HG03060 (cell line): Measurements from ENCODE around the gene EXPH5.
"Not testable (repeated sequence)": the region's sequence is repeated elsewhere in the genome, so short reads cannot be mapped to it uniquely, and the experiment has no call there.

Experiments
- ATAC-seq: cut with Tn5 transposase; IDR thresholded peaks from one replicate; pipeline ENCODE4 v1.9.1; 2021; ENCODE audit warnings: low read depth, moderate number of reproducible peaks; ENCODE audit not compliant: unreplicated experiment

Gene EXPH5

DNA sequence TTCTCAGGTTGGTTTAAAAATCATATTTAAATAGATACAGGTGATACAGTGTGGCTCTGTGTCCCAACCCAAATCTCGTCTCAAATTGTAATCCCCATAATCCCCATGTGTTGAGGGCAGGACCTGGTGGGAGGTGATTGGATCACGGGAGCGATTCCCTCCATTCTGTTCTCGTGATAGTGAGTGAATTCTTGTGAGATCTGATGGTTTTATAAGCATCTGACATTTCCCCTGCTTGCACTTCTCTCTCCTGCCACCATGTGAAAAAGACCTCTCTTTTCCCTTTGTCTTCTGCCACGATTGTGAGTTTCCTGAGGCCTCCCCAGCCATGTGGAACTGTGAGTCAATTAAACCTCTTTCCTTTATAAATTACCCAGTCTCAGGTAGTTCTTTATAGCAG lies 9.2 kb upstream of the EXPH5 start:
- ATAC-seq: not testable (repeated sequence)

DNA sequence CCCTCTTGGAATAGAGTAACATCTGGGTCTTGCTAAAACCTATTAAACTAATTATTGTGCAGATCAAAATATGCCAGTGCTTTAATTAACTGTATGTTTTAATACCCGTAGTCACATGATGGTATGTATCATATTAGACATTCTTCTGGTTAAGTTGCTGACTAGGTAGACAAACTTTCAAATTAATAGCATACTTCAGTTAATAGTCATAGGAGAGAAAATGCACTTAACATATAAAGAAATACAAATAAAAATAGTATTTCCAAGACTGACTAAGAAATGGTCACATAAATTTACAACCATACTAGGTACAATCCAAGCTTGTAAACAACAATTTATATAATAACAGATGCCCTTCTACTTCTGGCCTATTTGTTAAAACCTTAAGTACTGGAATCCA lies 7.6 kb upstream of the EXPH5 start:
- no peak for ATAC-seq

DNA sequence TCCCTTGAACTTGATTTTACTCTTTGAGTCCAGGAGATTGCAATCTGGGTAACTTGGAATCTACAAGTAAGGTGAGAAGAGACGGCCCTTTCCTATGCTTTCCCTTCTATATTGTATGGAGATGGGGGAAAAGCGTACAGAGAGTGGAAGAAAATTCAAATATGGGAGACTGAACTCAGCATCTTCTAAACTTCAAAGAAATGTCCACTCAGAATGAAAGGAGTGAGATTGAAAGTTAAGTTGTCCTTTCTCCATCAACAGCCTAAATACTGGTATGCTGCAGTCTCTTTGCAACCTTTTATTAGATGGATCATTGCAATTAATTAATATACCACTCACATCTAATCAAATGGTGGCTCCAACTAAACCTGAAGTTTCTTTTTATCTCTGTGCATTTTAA lies 6.4 kb upstream of the EXPH5 start:
- no peak for ATAC-seq

DNA sequence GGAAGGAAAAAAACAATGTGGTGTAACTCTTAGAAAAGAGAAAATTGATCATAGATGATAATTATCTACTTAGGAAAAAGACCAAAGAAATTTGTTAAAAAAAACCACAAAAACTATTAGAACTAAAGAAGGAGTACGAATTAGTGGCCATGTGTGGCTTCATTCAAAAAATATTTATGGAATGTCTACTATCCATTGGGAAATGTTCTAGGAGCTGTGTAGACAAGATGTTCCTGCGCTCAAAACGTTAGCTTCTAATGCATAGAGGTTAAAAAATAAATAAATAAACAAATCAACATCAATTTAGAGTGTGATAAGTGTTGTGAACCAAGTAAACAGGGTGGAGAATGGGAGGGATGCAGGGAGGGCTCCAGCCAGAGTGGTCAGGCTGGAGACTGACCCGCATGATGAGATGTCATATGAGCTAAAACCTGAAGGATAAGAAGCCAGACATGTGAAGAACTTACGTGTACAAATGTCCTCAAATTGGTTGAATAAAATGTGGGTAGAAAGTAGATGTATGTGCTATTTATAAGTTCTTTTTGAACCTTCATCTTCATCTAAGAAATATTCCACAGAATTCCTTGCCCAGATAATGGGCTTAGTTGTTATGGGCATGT lies 4.3 kb upstream of the EXPH5 start:
- ATAC-seq: no peak

DNA sequence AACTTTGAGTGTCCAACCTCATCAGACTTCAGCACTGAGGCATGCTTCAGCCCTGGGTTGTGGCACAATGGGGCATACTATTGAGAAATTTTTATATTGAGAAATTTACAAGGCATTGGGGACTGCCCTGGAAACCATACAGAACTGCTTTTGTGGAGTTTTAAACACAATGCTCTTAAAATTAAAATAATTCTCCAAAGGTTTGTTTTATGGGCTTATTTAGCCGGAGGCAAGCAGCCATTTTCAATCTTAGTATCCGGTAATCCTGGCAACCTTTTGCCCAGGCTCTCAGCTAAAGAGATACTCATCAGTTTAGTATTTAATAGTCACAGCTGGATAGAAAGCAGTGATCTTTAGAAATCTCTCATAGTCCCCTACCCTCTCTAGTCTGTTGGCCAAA lies 3.1 kb upstream of the EXPH5 start:
- no peak for ATAC-seq

DNA sequence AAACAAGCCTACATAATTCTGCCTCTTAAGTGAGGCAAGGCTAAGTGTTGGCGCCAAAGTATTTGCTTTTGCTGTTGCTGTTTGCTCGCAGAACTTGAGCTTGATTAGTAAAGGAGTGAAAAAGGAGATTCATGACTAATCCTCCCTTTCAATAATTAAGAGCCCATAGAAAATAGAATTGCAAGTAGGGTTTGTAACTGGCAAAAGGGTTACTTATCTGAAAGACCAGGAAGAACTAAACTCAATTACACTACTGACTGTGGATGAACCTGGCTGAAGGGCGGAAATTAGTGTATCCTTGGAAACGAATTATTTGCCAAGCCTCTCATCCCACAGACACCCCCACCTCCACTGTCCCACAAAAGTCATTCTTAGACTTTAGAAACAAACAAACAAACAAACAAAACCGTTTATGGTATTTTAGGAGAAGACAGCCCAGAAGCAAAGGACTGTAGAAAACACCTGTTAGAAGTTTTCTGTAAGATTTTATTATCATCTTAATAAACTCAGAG lies 411 bp upstream of the EXPH5 start:
- no peak for ATAC-seq

DNA sequence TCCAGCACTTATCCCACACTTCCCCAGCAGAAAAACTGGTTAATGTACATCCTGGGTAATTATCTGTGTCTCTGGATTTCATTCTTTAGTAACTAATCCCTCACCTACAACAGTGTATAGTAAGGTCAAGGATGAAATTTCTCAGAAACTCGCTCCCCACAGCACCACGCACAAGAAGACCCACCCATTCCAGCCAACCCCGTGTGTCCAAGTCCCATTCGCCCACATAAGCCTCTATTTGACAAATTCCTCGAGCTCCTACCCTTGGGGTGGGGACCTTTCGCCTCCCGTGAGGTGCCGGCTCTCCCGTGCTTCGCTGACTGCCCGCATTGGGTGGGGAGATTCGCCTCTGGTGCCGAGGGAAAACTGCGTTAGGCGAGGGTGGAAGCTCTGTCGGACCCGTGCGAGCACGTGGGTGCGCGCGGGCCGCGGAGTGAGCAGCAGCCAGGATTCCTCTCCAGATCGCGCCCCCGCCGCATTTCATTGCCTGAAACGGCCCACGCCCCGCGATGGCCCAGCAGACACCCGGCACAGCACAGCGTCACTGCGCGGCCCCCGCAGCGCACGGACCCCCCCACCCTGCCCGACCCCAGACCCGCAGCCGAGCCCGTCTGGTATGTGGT lies 866 bp downstream of the EXPH5 start:
- ATAC-seq: no peak

DNA sequence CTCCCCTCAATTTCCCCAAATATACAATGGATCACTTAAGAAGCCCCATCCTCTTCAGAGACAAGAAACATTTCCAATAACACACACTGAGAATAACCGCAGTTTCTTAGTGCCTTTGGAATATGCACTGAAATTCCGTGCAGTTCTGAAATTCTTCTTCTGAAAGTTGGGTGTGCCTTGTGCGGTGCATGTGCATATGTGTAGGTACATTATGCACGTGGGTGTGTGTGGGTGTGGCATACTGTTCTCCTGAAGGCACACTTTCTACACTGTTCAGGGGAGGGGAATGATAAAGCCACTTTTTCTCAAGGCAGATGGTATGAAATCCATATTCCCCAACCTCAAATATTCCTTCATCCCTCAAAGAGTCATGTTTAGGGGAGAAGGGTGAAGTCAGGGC lies 1.7 kb downstream of the EXPH5 start:
- ATAC-seq: no peak

DNA sequence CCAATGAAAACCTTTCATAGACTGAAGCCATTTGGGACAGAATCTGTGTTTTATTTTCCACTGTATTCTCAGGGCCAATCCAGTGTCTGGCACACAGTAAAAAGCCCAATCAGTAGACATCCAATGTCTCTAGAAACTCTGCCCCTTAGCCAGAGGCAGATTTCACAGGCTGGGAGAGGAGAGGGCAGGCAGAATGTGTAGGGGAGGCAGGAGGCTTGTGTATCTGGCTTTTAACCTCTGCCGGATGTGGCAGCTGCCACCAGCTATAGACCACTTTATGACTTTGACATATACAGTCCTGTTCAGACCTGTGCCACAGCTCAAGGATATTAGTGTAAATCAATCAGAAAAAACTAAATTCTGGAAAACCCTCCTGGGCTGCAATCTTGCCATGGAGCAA lies 4.4 kb downstream of the EXPH5 start:
- ATAC-seq: no peak

DNA sequence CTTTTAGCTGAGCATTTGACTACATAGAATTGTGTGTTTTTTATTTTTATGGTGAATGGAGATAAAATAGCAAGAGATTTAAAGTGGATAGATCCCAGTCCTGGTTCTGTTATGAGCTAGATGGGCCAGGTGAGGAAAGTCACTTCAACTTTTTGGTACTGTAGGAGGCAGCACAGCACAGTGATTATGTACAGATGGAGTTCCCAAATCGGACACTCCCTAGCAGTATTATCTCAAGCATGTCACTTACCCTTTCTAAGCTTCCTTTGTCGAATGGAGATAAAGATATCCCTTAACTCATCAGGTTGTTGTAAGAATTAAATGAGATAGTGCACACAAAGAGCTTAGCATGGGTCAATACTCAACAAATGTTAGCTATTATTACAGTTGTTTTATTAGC lies 5.3 kb downstream of the EXPH5 start:
- no peak for ATAC-seq

DNA sequence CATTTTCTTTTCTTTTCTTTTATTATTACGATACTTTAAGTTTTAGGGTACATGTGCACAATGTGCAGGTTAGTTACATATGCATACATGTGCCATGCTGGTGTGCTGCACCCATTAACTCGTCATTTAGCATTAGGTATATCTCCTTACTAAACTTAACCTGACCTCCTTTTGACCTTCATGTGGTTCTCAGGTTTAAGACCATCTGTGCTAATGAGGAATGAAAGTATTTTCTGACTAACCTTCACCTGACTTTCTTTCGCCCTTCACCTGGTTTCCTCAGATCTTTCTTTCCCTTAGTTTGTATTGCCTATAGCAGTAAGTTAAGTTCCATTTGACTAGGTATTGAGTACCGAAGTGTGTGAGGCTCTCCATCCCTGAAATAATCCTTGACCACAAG lies 6.5 kb downstream of the EXPH5 start:
- no peak for ATAC-seq

DNA sequence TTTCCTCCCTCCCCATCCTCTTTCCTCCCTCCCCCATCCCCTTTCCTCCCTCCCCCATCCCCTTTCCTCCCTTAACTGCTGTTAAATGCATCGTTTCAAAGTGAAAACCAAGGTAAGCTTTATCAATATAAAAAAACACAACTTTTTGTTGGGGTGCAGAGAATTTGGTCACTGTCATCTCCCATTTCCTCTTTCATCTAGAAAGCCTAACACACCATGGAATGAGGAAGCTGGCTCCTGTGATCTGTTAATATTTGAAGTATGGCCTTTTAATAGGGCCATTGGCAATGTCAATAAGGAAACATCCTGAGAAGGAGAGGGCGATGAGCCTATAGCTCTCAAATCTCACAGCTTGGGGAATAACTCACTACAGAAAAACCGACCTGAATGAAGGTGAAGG lies 7.0 kb downstream of the EXPH5 start:
- ATAC-seq: no peak

DNA sequence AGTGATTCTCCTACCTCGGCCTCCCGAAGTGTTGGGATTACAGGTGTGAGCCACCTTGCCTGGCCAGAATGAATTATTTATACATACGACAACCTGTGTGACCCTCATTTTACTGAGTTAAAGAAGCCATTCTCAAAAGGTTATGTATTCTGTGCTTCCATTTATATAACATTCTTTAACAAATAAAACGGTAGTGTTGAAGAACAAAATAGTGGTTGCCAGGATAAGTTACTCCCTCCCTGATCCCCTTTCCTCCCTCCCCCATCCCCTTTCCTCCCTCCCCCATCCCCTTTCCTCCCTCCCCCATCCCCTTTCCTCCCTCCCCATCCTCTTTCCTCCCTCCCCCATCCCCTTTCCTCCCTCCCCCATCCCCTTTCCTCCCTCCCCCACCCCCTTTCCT lies 7.4 kb downstream of the EXPH5 start:
- not testable (repeated sequence) for ATAC-seq

DNA sequence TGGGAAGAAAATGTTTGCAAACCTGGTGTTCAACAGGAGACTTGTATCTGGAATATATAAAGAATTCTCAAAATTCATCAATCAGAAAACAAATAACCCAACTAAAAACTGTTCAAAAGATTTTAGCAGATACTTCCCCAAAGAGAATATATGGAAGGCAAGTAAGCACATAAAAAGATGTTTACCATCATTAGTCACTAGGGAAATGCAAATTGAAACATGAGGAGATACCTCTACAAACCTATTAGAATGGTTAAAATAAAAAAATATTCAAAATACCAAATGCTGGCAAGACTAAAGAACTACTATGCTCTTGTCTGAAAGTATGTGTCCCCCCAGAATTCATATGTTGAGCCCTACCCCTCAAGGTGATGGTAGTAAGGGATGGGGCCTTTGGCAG lies 8.6 kb downstream of the EXPH5 start:
- no peak for ATAC-seq

DNA sequence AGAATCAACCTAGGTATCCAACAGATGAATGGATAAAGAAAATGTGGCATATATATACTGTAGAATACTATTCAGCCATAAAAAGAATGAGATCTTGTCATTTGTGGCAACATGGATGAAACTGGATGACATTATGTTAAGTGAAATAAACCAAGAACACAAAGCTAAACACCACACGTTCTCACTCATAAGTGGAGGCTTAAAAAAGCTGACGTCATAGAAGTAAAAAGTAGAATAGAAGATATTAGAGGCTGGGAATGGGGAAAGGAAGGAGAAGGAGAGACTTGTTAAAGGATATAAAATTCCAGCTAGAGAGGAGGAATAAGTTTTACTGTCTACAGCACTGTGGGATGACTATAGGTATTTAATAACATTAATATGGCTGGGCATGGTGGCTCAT lies 12.9 kb downstream of the EXPH5 start:
- no peak for ATAC-seq

DNA sequence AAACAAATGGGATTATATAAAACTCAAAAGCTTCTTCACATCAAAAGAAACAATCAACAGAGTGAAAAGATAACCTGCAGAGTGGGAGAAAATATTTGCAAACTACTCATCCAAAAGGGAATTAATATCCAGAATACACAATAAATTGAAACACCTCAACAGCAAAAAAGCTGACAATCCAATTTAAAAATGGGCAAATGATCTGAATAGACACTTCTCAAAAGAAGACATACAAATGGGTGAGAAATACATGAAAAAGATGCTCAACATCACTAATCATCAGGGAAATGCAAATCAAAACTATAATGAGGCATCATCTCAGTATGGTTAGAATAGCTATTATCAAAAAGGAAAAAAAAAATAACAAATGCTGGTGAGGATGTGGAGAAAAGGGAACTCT lies 13.5 kb downstream of the EXPH5 start:
- ATAC-seq: no peak

DNA sequence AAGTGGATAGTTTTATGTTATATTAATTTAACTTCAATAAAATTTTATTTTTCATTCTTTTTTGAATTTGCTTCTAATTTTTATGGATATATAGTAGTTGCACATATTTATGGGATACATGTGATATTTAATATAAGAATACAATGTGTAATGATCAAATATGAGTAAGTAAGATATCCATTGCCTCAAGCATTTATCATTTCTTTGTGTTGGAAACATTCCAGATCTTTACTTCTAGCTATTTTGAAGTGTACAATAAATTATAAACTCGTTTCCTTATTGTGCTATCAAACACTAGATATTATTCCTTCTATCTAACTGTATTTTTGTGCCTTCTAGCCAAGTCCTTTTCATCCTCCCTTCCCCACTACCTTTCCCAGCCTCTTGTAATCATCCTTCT lies 17.0 kb downstream of the EXPH5 start:
- no peak for ATAC-seq

DNA sequence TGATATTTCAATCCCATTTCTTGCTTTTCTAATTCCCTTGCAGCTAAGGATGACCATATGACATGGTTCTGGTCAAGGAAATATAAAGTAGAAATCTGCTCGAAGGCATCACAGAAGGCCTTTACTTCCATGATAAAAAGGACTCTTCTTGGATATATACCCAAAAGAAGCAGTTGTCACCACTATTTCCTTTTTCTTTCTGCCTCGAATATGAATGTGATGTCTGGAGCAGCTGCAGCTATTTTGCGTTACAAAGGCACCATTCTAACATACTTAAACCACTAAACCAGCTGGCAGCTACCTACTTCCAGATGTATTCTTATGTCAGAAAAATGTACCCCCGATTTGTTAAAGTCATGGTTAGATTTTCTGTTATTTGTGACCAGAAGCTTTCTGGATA lies 18.9 kb downstream of the EXPH5 start:
- ATAC-seq: no peak

DNA sequence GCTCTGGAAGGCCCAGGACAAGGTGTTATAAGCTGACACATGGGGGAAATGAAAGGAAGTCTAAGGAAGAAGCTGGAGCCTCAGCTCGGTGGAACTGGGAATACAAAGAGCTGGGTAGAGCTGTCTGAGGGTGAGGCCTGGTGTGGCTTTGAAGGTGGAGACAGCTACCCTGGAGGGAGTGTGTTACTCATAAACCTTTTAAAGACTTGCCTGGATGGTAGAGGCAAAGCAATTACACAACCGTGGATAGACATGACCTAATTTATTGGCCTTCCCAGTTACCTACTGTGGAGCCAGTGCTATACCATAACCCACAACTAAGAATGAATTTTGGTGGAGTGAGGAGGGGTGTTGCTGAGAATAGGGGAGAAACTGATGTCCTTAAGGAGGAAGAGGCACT lies 22.6 kb downstream of the EXPH5 start:
- no peak for ATAC-seq

DNA sequence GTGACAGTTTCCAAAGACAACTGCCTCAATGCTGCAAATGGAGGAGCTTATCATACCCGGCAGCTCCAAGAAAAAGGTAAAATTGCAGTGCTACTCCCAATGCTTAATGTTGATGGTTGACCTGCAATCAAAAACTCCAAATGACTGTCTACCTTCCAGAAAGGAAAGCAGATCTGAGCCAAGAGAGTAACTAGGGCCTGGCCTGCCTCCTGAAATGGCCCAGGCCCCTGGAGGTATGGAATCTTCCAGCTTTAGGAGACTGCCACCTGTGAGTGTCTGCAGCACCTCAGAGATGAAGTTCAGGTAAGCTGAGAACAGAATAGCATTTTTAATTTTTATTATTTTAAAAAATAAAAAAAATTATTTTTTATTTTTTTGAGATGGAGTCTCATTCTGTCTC lies 23.7 kb downstream of the EXPH5 start:
- ATAC-seq: no peak

DNA sequence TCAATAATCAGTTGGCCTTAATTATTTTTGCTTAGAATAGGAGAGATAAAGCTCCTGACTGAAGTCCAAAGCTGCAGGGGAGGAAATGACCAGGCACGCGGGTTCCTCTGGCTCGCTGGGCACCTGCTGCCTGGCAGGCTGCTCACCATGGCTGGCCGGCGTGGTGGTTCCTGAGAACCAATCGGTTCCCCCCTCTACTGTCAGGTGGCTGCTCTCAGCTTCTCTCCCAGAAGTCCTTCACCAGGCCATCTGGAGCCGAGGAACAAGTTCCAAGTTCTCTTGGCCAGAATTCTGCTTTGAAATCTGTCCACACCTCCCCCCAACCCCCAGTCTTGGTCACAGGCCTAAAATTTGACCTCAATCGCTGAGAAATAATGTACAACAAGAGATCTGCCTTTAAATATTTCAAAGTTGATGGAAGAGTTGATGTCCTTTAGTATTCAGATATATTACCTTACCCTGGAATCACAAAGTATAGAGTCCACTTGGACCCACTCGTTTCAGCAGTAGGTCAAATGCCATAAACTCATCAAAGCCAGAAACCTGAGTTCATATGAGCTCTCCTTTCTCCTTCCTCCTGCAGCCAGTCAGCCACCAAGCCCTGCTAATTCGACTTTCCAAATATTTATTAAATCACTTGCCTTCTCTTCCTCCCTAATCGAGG lies 25.2 kb downstream of the EXPH5 start:
- no peak for ATAC-seq

DNA sequence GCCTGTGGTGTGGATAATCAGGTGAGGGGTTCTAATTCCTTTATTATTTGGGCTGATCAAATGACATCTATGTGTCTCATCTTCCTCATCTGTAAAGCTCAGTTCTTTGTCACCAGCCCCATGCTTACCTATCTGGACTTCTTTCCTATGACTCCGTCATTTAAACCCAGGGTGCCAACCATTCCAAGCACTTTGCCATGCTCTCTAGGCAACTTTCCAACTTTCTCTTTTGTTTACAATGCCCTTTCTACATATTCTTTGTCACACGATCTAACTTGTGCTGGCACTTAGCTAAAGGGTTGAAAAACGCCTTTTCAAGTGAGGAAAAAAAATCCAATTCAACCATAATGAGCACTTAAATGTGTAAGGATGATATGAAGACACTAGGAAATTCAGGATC lies 27.9 kb downstream of the EXPH5 start:
- ATAC-seq: no peak
